ENCODE measurements around the gene SNRNP70. TPM values are rescaled to one million over a fixed set of nuclear protein-coding genes. Genes with fewer than 3 reads are reported as not detected.

SNRNP70 gene
- total and polyA plus RNA-seq, 10 of the 15 experiments (the other 5 are each of a cell fraction or from before 2014, with no cell fraction given) = 2.7 to 453 (median 159) TPM

DNA sequence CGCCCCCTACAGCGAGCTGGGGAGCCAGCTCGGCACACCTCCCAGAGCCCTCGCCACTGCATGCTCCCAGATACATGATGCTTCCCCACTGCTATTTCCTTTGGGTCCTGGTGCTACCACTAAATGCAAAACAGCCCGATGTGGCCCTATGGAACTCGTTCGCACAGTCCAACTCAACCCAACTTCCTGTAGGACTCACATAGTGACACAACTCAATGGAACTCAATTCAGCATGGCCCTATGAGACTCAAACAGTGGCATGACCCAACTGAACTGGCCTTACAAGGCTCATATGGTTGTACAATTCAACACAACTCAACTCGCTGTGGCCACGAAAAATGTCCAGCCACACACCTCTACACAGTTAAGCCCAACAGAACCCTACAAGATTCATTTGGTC lies 16.2 kb upstream of the SNRNP70 start (continued):
- TF ChIP-seq, protein P1, sequence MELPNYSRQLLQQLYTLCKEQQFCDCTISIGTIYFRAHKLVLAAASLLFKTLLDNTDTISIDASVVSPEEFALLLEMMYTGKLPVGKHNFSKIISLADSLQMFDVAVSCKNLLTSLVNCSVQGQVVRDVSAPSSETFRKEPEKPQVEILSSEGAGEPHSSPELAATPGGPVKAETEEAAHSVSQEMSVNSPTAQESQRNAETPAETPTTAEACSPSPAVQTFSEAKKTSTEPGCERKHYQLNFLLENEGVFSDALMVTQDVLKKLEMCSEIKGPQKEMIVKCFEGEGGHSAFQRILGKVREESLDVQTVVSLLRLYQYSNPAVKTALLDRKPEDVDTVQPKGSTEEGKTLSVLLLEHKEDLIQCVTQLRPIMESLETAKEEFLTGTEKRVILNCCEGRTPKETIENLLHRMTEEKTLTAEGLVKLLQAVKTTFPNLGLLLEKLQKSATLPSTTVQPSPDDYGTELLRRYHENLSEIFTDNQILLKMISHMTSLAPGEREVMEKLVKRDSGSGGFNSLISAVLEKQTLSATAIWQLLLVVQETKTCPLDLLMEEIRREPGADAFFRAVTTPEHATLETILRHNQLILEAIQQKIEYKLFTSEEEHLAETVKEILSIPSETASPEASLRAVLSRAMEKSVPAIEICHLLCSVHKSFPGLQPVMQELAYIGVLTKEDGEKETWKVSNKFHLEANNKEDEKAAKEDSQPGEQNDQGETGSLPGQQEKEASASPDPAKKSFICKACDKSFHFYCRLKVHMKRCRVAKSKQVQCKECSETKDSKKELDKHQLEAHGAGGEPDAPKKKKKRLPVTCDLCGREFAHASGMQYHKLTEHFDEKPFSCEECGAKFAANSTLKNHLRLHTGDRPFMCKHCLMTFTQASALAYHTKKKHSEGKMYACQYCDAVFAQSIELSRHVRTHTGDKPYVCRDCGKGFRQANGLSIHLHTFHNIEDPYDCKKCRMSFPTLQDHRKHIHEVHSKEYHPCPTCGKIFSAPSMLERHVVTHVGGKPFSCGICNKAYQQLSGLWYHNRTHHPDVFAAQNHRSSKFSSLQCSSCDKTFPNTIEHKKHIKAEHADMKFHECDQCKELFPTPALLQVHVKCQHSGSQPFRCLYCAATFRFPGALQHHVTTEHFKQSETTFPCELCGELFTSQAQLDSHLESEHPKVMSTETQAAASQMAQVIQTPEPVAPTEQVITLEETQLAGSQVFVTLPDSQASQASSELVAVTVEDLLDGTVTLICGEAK (IDR thresholded peaks at IDR 0.05; ENCODE audit: borderline replicate concordance) = no peak
- TF ChIP-seq E2F4 (IDR thresholded peaks at IDR 0.05; ENCODE audit: low read depth, low read length) = no peak

- ATAC-seq = no peak
- TF ChIP-seq TBL1XR1 (IDR thresholded peaks at IDR 0.05; ENCODE audit: low read depth, low read length) (no peak), YBX1 (IDR thresholded peaks at IDR 0.05) (no peak)
- TF ChIP-seq, protein P2, sequence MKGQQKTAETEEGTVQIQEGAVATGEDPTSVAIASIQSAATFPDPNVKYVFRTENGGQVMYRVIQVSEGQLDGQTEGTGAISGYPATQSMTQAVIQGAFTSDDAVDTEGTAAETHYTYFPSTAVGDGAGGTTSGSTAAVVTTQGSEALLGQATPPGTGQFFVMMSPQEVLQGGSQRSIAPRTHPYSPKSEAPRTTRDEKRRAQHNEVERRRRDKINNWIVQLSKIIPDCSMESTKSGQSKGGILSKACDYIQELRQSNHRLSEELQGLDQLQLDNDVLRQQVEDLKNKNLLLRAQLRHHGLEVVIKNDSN (IDR thresholded peaks at IDR 0.05; ENCODE audit: borderline replicate concordance, extremely low read length, insufficient read depth, low read depth, low read length) = no peak
- no peak overlapping the region for H2AFZ ChIP-seq (ENCODE audit: control insufficient read depth, low read depth, low read length)
- intact Hi-C loops (cut with micrococcal nuclease; ENCODE audit: unreplicated experiment) (no loop called here), in situ Hi-C loops (cut with MboI) (no loop called here)
- no peaks in the 10 kb centered on the region for H3K4me1 ChIP-seq (ENCODE audit: control insufficient read depth, insufficient read depth, low read length)
- H3K4me3 ChIP-seq = no peak overlapping the region
- H3K27me3 ChIP-seq (replicated peaks in 1 of 2; ENCODE audit: control insufficient read depth in 2 of 2, insufficient read depth in 2 of 2, low read length in 1 of 2) = peaks cover 1 to 5% of the 10 kb centered on the region in 2 experiments
- CTCF ChIA-PET = interaction anchor here (0.6 to 1.4 kb wide), 4 partner anchors 28 to 155 kb away, joined by 3 to 5 read pairs (median 3); no protein-coding TSS in a partner anchor
- DNase-seq (ENCODE audit: low read depth, low spot score) = no peak
- H4K20me1 ChIP-seq (ENCODE audit: control insufficient read depth, insufficient read depth) = no peaks in the 10 kb centered on the region
- 89% methylated on average over 21 of the region's 21 CpGs for WGBS (ENCODE audit: insufficient coverage, insufficient replicate concordance, low lambda C conversion rate, missing lambda C conversion rate)
- POLR2A ChIA-PET = interaction anchor here (0.6 to 1.3 kb wide), 2 partner anchors 10 to 795 kb away, joined by 4 to 7 read pairs; no protein-coding TSS in a partner anchor
- H3K36me3 ChIP-seq (ENCODE audit: control insufficient read depth in 2 of 2, insufficient read depth in 2 of 2, low read length in 1 of 2) = no peaks in the 10 kb centered on the region
- no peaks in the 10 kb centered on the region for H3K79me2 ChIP-seq (ENCODE audit: control insufficient read depth, insufficient read depth, low read length)
- H3K9me3 ChIP-seq (replicated peaks; ENCODE audit: control insufficient read depth, insufficient read depth, low read length) = no peaks in the 10 kb centered on the region; the same call in 2 of the 3 replicates
- no peak overlapping the region for H3K4me2 ChIP-seq (ENCODE audit: control insufficient read depth, insufficient read depth)
- no TSS peak for BruUV-seq (replicated peaks)
- FAIRE-seq = no peak
- no peak overlapping the region for H3K27ac ChIP-seq (ENCODE audit: control insufficient read depth, insufficient read depth)
- RAD21 ChIA-PET (ENCODE audit: unreplicated experiment) = interaction anchor here (1.9 kb wide), 1 partner anchor 138 kb away, joined by 4 read pairs; no protein-coding TSS in a partner anchor
- no peak overlapping the region for H3K9ac ChIP-seq (ENCODE audit: control insufficient read depth, insufficient read depth, low read length)
- SMC1A ChIA-PET (ENCODE audit: uncharacterized antibody, unreplicated experiment) = no interaction called here
Measured at GRCh38 chr19:49070416-49070815, 14.8 kb upstream of the SNRNP70 start.

Data from GM12878 (cell line).